Measurements from ENCODE around the gene SQSTM1.
"Not testable (repeated sequence)": the region's sequence is repeated elsewhere in the genome, so short reads cannot be mapped to it uniquely, and the experiment has no call there.

Gene SQSTM1

GRCh38 chr5:179820483-179821297, at the start of gene SQSTM1:
TSS of gene SQSTM1 (plus strand) at chr5:179820905. CDS start at chr5:179820937, 32 bp downstream.
- DNase-seq (ENCODE audit: low spot score): peak; percentile 95

DNA sequence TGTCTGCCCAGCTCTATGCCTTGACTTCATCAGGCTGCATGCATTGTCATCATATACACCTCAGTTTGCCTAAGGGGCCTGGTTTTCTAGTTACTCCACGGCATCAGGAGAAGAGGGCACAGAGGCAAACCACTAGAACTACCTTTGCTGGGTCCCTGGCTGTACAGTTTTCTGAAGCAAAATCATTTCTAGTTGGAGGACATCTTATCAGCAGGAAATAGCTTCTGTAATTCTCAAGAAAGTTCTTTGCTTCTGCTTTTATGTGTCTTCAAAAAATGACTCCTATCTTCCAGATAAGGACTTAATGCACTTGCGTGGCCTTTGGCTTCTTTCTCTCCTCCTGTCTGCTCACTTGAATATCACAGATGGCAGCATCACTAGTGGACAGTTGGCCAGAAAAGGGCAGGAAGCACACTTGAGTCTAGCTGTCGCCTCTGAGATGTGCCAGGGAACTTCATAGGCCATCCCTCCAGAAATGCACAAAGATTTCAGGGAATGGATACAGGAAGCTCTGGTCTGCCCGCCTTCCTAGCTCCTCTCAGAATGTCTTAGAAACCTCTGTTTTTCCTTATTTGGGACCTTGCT, 49.3 kb upstream of the SQSTM1 start:
- DNase-seq (ENCODE audit: low spot score): no peak

DNA sequence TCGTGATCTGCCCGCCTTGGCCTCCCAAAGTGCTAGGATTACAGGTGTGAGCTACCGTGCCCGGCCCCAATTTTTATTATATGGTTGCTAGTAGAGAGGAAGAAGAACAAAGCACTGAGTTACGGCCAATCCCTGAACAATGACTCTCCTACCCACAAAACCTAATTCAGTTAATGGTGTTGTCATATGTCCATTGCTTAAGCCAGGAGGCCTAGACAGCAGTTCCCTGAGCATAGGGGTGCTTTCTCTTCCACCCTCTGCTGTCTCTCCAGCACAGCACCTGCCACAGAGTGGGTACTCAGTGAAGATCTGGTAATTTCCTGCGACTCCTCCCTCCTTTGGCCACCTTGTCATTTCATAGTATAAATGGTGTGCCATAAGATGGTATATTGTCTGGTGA, 48.4 kb upstream of the SQSTM1 start:
- DNase-seq (ENCODE audit: low spot score): no peak

- DNase-seq (ENCODE audit: low spot score): no peak
Measured at GRCh38 chr5:179773686-179774040, 47.0 kb upstream of the SQSTM1 start.

- no peak for DNase-seq (ENCODE audit: low spot score)
Measured at GRCh38 chr5:179774442-179774841, 46.3 kb upstream of the SQSTM1 start.

- no peak for DNase-seq (ENCODE audit: low spot score)
Measured at GRCh38 chr5:179776411-179776938, 44.2 kb upstream of the SQSTM1 start.

GRCh38 chr5:179777456-179777855, 43.2 kb upstream of the SQSTM1 start:
- no peak for DNase-seq (ENCODE audit: low spot score)

GRCh38 chr5:179777909-179778308, 42.8 kb upstream of the SQSTM1 start:
- no peak for DNase-seq (ENCODE audit: low spot score)

DNA sequence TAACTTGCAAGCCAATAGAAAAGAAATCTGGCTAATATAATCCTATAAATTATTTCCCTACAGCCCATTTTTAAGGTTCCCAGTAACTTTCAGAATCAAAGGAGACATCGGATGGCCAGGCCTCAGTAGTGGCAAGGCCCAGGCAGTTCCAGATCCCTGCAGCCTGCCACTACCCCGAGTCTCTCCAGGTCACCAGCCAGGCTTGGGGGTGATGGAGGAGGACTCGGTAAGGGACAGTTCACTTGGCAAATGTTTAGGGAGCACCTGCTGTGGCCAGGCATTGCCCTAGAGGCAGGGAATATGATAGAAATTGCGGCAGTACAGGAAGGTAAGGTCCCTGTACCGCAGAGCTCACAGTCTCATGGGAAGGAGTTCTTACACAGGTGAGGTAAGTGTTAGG, 42.1 kb upstream of the SQSTM1 start:
- DNase-seq (ENCODE audit: low spot score): no peak

- no peak for DNase-seq (ENCODE audit: low spot score)
Measured at GRCh38 chr5:179779826-179780225, 40.9 kb upstream of the SQSTM1 start.

DNA sequence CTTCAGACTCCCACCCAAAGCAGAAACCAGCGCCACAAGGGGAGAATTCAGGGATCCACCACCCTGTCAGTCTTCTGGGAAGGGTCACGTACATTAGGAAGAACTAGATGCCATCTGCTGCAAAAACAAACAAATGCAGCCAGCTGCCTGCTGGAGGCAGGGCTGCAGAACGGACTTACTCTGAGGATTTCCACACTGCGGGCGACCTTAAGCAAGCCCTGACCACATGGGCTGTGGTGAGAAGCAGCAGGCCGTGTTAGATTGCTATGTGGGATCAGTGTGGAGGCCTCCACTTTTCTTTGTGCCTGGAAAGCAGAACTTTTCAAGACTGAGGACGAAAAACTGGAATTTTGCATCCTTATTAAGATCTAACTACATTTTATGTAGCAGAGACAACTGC, 40.3 kb upstream of the SQSTM1 start:
- no peak for DNase-seq (ENCODE audit: low spot score)

DNA sequence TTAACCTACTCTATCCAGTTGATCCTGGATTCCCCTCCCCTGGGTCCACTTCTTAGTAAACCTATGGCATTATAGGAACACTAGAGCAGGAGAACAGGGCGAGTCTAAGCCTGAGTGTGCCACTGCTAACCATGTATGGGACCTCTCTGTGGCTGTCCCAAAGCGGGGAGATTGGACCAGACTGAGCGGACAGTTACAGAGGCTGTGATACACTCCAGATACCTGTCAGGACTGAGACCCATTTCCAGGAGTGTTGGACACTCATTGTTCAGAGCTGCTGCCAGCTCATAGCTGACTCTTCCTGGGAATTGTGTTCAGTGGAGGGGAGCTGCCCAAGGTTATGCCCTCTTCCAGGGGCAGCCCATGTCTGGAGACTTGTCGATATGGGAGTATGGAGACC, 38.9 kb upstream of the SQSTM1 start:
- no peak for DNase-seq (ENCODE audit: low spot score)

- no peak for DNase-seq (ENCODE audit: low spot score)
Measured at GRCh38 chr5:179783128-179783527, 37.6 kb upstream of the SQSTM1 start.

DNA sequence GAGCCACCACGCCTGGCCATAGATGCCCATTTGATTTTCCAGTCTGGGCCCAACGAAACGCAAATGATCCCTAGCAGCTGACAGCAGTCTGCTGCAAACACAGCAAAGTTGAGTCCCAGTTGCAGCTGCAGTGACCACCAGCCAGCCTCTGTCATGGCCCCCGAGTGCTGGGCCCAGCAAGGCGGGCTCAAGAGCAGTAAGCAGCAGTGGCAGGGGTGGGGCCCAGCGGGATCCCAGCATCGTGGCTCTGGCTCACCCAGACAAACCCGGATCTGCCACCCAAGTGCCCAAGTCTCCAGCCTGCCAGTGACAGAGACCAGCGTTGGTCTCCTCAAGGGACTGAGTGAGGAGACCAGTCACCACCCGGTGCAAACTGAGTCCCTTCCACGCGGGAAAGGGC, 33.8 kb upstream of the SQSTM1 start:
- no peak for DNase-seq (ENCODE audit: low spot score)

GRCh38 chr5:179788193-179788854, 32.4 kb upstream of the SQSTM1 start:
- DNase-seq (ENCODE audit: low spot score): no peak

GRCh38 chr5:179789278-179789677, 31.4 kb upstream of the SQSTM1 start:
- not testable (repeated sequence) for DNase-seq (ENCODE audit: low spot score)

GRCh38 chr5:179791881-179792611, 28.7 kb upstream of the SQSTM1 start:
- DNase-seq (ENCODE audit: low spot score): no peak

- DNase-seq (ENCODE audit: low spot score): peak; percentile 22
Measured at GRCh38 chr5:179792612-179793467, 27.9 kb upstream of the SQSTM1 start.

DNA sequence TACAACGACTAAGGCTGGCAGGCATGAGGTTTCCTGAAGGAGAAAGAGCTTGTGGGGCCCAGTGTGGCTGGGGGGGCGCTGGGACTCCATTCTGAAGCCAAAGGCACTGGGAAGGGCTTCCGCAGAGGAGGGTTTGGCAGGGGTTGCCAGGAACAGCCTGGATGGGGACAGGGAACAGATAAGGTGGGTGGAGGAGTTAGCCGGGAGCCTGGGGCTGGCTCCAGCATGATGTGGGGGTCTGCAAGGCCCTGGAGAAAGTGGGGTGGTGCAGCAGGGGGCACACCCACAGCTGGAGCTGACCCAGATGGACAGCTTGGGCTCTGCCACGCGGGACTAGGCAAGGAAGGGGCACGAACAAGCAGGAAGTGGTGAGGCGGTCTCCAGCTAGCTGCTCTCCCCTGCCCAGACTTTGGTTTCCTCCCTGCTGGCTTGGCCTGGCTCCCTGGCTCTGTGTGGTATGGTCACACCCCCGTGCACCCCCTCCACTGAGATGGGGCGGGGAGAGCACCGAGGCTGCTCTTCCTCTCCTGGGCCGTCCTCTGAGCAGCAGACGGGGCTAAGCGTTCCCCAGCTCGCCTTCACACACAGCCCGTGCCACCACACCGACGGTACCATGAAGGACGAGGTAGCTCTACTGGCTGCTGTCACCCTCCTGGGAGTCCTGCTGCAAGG, 27.1 kb upstream of the SQSTM1 start, which contains the start of gene LTC4S:
Gene LTC4S, plus strand, starts transcription at position 519 of the 672 bp plus-strand sequence. Its CDS starts 95 bp downstream, at position 614.
- DNase-seq (ENCODE audit: low spot score): no peak

DNA sequence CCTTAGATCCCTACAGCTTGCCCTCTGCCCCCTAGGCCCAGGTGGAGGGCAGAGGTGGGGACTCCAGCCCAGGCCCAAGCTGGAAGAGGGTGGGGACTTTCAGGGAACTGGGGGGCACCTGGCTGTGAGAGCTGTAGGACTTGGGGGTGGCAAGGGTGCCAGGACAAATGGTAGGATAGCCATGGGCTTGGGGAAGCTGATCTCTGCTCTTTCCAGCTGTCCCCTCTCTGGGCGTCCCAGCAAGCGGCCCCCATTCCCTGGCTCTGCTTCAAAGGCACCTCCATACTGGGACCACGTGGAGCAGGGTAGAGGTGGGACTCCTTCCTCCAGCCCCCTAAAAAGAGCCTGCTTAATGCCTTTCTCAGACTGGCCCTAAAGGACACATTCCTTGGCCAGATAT, 26.5 kb upstream of the SQSTM1 start:
- DNase-seq (ENCODE audit: low spot score): peak; percentile 24

DNA sequence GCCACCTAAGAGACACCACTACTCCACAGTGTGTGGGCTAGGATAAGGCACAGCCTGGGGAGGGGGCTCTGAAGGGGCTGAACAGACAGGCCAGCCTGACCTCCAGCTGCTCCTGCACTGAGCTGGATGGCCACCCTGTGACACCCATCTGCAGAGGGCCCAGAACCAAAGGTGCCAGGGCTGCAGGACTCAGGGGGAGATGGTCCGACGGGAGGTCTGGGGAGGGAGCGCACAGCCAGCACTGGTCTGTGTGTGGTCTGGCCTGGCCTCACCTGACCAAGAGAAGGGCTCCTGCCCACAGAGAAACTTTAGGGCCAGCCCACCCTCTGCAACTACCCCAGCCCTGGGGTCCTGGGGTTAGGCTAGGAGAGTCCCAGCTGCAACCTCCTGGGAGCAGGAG, 26.1 kb upstream of the SQSTM1 start:
- peak; percentile 21 for DNase-seq (ENCODE audit: low spot score)

Data from D341Med (cell line).